Measurements from ENCODE around the gene P2RY8.
A peak's percentile ranks its signal among the peaks of the same experiment; 100 is the strongest.
"Not testable (repeated sequence)": the region's sequence is repeated elsewhere in the genome, so short reads cannot be mapped to it uniquely, and the experiment has no call there.

The P2RY8 gene

DNA sequence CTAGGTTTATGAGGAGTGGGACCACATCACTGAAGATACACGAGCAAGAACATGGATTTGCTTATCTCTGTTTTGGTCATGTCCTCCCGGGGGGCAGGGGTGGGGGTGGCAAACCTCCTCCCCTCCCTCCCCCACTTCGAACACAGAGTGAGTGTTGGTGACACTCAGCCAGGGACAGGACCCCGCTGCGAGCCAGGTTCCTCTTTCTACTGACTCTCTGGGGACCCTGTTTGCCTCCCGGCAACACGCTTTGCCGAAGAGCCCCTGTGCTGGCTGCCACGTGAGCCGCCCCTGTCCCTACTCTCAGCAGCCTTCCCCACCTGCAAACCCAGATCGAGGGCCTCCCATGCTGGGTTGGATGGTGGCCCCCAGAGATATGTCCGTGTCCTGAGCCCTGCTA is 34.7 kb downstream of the P2RY8 start:
- Histone ChIP-seq H4K20me1 (peaks cover 0 to 95% (median 82%) of the 10 kb centered on the region in 11 experiments; a peak in 14 of 22 replicates), H3K4me1 (peaks cover 62 to 94% (median 84%) of the 10 kb centered on the region in 10 experiments), H3K27me3 (no peaks in the 10 kb centered on the region), H3K4me3 (peak overlapping the region in 7 of 10 experiments; percentile 0 to 51 (median 5); a peak in 2 of 20 replicates), H3K9ac (peak overlapping the region; percentile 63 to 79 (median 67); a peak in 21 of 22 replicates), H3K9me3 (replicated peaks in 1 of 11) (no peaks in the 10 kb centered on the region; a peak in 2 of 22 replicates), H3K27ac (peak overlapping the region; percentile 72 to 91 (median 86)), H3K4me2 (peak overlapping the region; percentile 68 to 96 (median 87)), H3K36me3 (peaks cover 0 to 83% (median 35%) of the 10 kb centered on the region in 11 experiments; a peak in 16 of 22 replicates)
- TF ChIP-seq Cebpa-rat (IDR thresholded peaks at IDR 0.05), result no peak

DNA sequence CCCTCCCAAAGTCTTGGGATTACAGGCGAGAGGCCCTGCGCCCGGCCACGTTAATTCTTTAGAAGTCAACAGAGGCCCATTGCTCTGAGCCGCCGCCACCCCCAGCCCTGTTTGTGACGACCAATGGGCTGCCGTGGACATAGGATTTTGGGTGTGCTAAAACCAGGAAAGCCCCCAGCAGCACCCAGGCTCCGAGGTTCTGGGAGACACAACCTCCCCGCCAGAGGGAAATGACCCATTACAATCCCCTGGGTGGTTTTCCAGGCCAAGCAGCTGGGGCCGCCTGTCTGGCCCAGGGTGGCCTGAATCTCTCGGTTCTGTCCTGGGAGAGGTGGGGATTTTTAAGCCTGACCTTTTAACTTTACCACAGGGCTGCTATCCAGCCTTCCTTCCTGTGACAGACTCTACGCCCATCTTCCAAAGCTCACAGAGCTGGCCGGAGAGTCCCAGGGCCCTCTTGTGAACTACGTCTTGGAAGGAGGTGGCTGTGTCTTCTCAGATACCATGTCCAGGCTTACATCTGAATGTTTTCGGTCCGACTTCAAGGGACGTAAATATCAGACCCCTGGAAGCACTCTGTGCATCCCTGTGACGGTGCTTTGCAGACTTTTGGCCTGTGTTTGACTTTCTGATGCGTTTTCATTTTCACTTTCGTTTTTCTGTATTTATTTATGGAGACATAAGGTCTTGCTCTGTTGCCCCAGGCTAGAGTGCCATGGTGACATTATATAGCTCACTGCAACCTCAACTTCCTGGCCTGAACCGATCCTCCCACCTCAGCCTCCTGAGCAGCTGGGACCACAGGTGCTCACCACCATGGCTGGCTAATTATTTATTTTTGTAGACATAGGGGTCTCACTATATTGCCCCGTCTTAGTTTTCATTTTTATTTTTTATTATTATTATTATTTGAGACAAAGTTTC is 36.0 kb downstream of the P2RY8 start:
- peak overlapping the region in 9 of 10 experiments; percentile 10 to 41 (median 31); a peak in 12 of 20 replicates for H3K4me3 ChIP-seq
- peak overlapping the region; percentile 66 to 91 (median 84) for H3K27ac ChIP-seq
- H3K4me2 ChIP-seq, result peak overlapping the region; percentile 68 to 96 (median 84)
- H3K9me3 ChIP-seq (replicated peaks in 1 of 11), result no peaks in the 10 kb centered on the region; a peak in 2 of 22 replicates
- H4K20me1 ChIP-seq, result peaks cover 0 to 94% (median 82%) of the 10 kb centered on the region in 11 experiments; a peak in 15 of 22 replicates
- H3K36me3 ChIP-seq, result peaks cover 0 to 83% (median 39%) of the 10 kb centered on the region in 11 experiments; a peak in 16 of 22 replicates
- TF ChIP-seq Cebpa-rat (IDR thresholded peaks at IDR 0.05), result peak in 6 of 11 experiments; percentile 36 to 84 (median 56); a peak in 8 of 22 replicates
- peaks cover 58 to 94% (median 83%) of the 10 kb centered on the region in 10 experiments for H3K4me1 ChIP-seq
- H3K9ac ChIP-seq, result peak overlapping the region; percentile 64 to 79 (median 71)
- no peaks in the 10 kb centered on the region for H3K27me3 ChIP-seq

DNA sequence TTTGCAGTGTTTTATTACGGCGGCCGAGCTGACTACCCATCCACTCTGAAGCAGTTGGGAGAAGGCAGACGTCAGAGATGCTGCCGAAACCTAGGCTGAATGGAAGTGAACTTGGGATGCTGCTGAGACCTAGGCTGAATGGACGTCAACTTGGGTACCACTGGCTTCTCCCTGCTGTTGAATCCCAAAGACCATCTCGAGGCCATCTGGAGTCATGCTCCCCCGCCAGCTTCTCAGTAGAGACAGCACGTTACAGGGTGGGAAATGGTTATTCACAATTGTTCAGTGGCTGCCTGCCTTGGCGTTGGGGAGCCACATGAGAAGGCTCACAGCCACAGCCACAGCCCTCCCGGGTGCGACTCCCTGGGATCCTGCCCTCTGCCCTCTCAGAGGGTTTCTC is 40.9 kb downstream of the P2RY8 start:
- Histone ChIP-seq H3K4me2 (peak overlapping the region; percentile 15 to 90 (median 59)), H3K9me3 (replicated peaks in 1 of 11) (peaks cover 0 to 9% (median 0%) of the 10 kb centered on the region in 11 experiments; a peak in 6 of 22 replicates), H3K27me3 (no peaks in the 10 kb centered on the region), H3K4me1 (peaks cover 41 to 81% (median 75%) of the 10 kb centered on the region in 10 experiments), H3K36me3 (peaks cover 0 to 69% (median 42%) of the 10 kb centered on the region in 11 experiments; a peak in 19 of 22 replicates), H4K20me1 (peaks cover 0 to 94% (median 88%) of the 10 kb centered on the region in 11 experiments; a peak in 18 of 22 replicates), H3K27ac (peak overlapping the region in 9 of 11 experiments; percentile 16 to 71 (median 58); a peak in 14 of 22 replicates), H3K9ac (peak overlapping the region in 10 of 11 experiments; percentile 1 to 55 (median 44); a peak in 14 of 22 replicates), H3K4me3 (no peak overlapping the region)
- no peak for TF ChIP-seq Cebpa-rat (IDR thresholded peaks at IDR 0.05)

DNA sequence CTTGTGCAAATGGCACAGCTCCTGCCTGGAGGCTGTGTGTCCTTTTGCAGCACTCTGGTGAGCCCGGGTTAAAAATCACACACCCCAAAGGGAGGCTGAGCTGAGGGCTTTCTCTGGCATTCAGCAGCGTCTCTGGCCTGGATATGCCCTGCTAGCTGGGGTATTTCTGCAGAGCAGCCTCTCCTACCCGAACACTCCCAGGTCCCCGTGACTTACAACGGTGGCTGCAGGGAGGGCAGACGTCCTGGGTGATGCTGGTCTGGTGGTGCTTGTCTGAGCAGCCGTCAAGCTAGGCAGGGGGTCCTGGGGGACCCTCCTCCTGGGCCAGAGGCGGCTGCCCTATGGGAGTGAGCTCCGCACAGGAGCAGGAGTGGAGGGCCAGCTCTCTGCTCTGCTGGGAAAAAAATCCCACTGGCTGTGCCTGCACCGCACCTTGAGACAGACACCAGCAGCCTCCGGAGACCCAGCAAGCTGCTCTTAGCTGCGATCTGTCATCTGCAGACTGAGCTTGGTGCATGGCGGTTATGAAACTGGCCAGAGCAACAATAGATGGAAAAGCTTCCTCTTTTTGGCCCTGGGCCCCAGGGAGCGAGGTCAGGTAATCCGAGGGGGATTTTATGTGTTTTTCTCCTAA is 43.0 kb downstream of the P2RY8 start:
- Histone ChIP-seq H4K20me1 (peaks cover 0 to 83% (median 79%) of the 10 kb centered on the region in 11 experiments; a peak in 18 of 22 replicates), H3K27ac (peak overlapping the region; percentile 2 to 75 (median 64); a peak in 20 of 22 replicates), H3K9ac (peak overlapping the region; percentile 44 to 74 (median 60); a peak in 19 of 22 replicates), H3K27me3 (no peaks in the 10 kb centered on the region), H3K4me2 (peak overlapping the region; percentile 79 to 97 (median 90)), H3K4me1 (peaks cover 34 to 65% (median 61%) of the 10 kb centered on the region in 10 experiments), H3K36me3 (peaks cover 3 to 66% (median 42%) of the 10 kb centered on the region in 11 experiments; a peak in 19 of 22 replicates), H3K4me3 (peak overlapping the region; percentile 23 to 56 (median 48)), H3K9me3 (replicated peaks in 1 of 11) (peaks cover 0 to 16% (median 5%) of the 10 kb centered on the region in 11 experiments; a peak in 10 of 22 replicates)
- no peak for TF ChIP-seq Cebpa-rat (IDR thresholded peaks at IDR 0.05)

DNA sequence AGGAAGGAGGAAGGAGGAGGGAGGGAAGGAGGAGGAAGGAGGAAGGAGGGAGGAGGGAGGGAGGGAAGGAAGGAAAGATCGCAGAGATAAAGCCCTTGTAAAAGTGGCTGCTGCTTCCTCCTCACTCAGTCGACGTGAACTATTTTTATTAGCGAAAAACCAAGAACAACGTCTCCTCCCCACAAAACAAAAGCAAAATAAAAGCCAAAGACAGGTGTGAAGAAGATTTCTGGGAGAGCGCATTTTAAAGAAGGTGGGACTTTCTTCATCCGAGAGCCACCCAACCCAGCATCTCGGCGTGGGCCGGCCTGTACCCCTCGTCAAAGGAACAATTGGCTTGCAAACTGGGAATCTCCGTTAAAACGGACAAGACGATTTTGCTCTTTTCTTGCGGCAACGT is 43.6 kb downstream of the P2RY8 start:
- Histone ChIP-seq H3K9ac (peak overlapping the region; percentile 44 to 74 (median 60); a peak in 19 of 22 replicates), H3K4me3 (peak overlapping the region; percentile 23 to 56 (median 48); a peak in 19 of 20 replicates), H3K27me3 (no peaks in the 10 kb centered on the region), H3K4me1 (peaks cover 34 to 66% (median 63%) of the 10 kb centered on the region in 10 experiments), H3K27ac (peak overlapping the region; percentile 2 to 75 (median 64); a peak in 20 of 22 replicates), H3K4me2 (peak overlapping the region; percentile 79 to 97 (median 90)), H3K9me3 (replicated peaks in 1 of 11) (peaks cover 0 to 18% (median 6%) of the 10 kb centered on the region in 11 experiments; a peak in 10 of 22 replicates), H4K20me1 (peaks cover 0 to 83% (median 79%) of the 10 kb centered on the region in 11 experiments; a peak in 18 of 22 replicates), H3K36me3 (peaks cover 9 to 66% (median 48%) of the 10 kb centered on the region in 11 experiments; a peak in 21 of 22 replicates)
- no peak for TF ChIP-seq Cebpa-rat (IDR thresholded peaks at IDR 0.05)

DNA sequence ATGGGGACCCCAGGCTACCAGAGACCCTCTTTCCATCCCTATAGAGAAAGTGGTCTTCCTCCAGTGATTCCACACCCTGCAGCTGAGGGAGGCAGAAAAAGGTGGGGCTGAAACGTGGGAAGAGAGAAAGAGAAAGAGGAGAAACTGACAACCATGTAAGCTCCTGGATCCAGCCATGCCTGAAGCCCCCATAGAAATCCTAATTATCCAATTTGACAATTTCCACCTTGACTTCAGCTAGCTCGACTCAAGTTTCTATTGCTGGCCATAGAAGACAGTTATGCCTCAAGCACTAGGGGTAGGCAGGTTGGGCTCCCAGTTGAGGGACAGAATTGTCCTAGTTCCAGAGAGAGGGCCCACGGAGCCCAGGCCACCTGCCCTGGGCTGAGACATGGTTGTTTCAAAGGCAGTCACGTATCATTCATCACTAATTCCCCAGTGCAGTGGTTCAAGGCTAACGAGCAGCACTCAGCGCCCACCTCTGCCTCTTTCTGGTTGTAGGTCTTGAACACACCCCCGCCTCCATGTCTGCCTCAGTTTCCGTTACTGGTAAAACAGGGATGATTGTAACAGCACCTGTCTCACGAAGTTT is 44.5 kb downstream of the P2RY8 start:
- no peak for TF ChIP-seq Cebpa-rat (IDR thresholded peaks at IDR 0.05)
- Histone ChIP-seq H3K4me3 (no peak overlapping the region), H3K9me3 (replicated peaks in 1 of 11) (peaks cover 0 to 19% (median 6%) of the 10 kb centered on the region in 11 experiments; a peak in 10 of 22 replicates), H3K36me3 (peaks cover 17 to 69% (median 52%) of the 10 kb centered on the region in 11 experiments), H3K4me2 (peak overlapping the region; percentile 31 to 72 (median 54); a peak in 20 of 22 replicates), H3K4me1 (peaks cover 34 to 67% (median 62%) of the 10 kb centered on the region in 10 experiments), H3K27me3 (no peaks in the 10 kb centered on the region), H4K20me1 (peaks cover 0 to 83% (median 79%) of the 10 kb centered on the region in 11 experiments; a peak in 18 of 22 replicates), H3K9ac (peak overlapping the region in 4 of 11 experiments; percentile 16 to 46 (median 36); a peak in 3 of 22 replicates), H3K27ac (peak overlapping the region in 4 of 11 experiments; percentile 0 to 52 (median 42); a peak in 6 of 22 replicates)

DNA sequence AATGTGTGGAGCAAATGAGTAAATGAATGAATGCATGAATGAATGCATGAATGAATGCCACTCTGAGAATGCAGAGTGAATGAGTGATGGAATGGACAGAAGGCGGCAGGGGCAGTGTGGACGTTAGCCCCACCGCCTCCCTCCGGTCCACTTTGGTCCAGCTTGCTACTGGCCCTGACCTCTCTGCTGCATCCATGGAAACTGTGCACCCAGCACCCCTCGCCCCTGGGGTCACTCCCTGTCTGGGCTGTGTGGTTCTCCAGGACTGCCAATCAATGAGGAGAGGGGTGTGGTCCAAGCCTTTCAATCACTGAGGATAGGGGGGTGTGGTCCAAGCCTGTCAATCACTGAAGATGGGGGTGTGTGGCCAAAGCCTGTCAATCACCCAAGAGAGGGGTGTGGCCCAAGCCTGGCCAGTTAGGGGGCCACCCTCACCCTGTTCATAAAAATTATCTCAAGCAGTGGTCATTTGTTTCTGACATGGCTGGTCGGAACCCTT is 45.1 kb downstream of the P2RY8 start:
- no peak overlapping the region for H3K4me3 ChIP-seq
- peaks cover 36 to 67% (median 59%) of the 10 kb centered on the region in 10 experiments for H3K4me1 ChIP-seq
- 0 out of 22 replicates have a peak overlapping the region, but pooled peaks of 2 of the 11 experiments have one; percentile 54 to 67 for H3K4me2 ChIP-seq
- no peak for TF ChIP-seq Cebpa-rat (IDR thresholded peaks at IDR 0.05)
- peaks cover 24 to 69% (median 54%) of the 10 kb centered on the region in 11 experiments for H3K36me3 ChIP-seq
- peaks cover 0 to 83% (median 79%) of the 10 kb centered on the region in 11 experiments; a peak in 18 of 22 replicates for H4K20me1 ChIP-seq
- no peak overlapping the region for H3K27ac ChIP-seq
- peaks cover 0 to 25% (median 10%) of the 10 kb centered on the region in 11 experiments; a peak in 13 of 22 replicates for H3K9me3 ChIP-seq (replicated peaks in 1 of 11)
- H3K9ac ChIP-seq, result no peak overlapping the region
- no peaks in the 10 kb centered on the region for H3K27me3 ChIP-seq

DNA sequence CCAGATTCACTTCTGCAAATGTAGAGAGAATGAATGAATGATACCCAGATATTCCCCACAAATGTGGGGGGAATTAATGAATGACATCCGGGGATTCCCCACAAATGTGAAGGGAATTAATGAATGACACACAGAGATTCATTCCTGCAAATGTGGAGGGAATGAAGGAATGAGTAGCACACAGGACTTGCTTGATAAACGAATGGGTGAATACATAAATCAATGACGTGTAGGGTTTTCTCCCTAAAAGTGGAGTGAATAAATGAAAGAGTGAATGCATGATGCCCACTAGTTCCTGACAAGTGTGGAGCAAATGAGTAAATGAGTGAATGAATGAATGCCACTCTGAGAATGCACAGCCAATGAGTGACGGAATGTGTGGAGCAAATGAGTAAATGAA is 45.7 kb downstream of the P2RY8 start:
- H3K4me3 ChIP-seq, H3K27ac ChIP-seq, H3K4me2 ChIP-seq, H3K9ac ChIP-seq, H3K27me3 ChIP-seq: not testable (repeated sequence)
- H3K9me3 ChIP-seq (replicated peaks in 1 of 11), result peaks cover 0 to 31% (median 17%) of the 10 kb centered on the region in 11 experiments; a peak in 18 of 22 replicates
- H3K36me3 ChIP-seq, result peaks cover 30 to 69% (median 56%) of the 10 kb centered on the region in 11 experiments
- peaks cover 0 to 83% (median 79%) of the 10 kb centered on the region in 11 experiments; a peak in 18 of 22 replicates for H4K20me1 ChIP-seq
- H3K4me1 ChIP-seq, result peaks cover 34 to 61% (median 52%) of the 10 kb centered on the region in 10 experiments

DNA sequence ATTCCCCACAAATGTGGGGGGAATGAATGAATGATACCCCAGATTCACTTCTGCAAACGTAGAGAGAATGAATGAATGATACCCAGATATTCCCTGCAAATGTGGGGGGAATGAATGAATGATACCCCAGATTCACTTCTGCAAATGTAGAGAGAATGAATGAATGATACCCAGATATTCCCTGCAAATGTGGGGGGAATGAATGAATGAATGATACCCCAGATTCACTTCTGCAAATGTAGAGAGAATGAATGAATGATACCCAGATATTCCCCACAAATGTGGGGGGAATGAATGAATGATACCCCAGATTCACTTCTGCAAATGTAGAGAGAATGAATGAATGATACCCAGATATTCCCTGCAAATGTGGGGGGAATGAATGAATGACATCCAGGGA is 46.3 kb downstream of the P2RY8 start:
- H3K4me2 ChIP-seq, H3K27ac ChIP-seq, H3K4me3 ChIP-seq, H3K9ac ChIP-seq, H3K27me3 ChIP-seq: not testable (repeated sequence)
- Histone ChIP-seq H4K20me1 (peaks cover 0 to 83% (median 79%) of the 10 kb centered on the region in 11 experiments; a peak in 18 of 22 replicates), H3K36me3 (peaks cover 35 to 71% (median 56%) of the 10 kb centered on the region in 11 experiments), H3K4me1 (peaks cover 29 to 56% (median 47%) of the 10 kb centered on the region in 10 experiments), H3K9me3 (replicated peaks in 1 of 11) (peaks cover 0 to 35% (median 21%) of the 10 kb centered on the region in 11 experiments; a peak in 18 of 22 replicates)

DNA sequence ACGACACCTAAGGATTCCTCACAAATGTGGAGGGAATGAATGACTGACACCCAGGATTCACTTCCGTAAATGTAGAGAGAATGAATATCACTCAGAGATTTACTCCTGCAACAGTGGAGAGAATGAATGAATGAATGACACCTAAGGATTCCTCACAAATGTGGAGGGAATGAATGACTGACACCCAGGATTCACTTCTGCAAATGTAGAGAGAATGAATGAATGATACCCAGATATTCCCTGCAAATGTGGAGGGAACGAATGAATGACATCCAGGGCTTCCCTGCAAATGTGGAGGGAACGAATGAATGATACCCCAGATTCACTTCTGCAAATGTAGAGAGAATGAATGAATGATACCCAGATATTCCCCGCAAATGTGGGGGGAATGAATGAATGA is 47.6 kb downstream of the P2RY8 start:
- Histone ChIP-seq H4K20me1 (peaks cover 0 to 78% (median 67%) of the 10 kb centered on the region in 11 experiments; a peak in 18 of 22 replicates), H3K4me1 (peaks cover 28 to 52% (median 42%) of the 10 kb centered on the region in 10 experiments), H3K36me3 (peaks cover 35 to 77% (median 66%) of the 10 kb centered on the region in 11 experiments), H3K9me3 (replicated peaks in 1 of 11) (peaks cover 0 to 35% (median 21%) of the 10 kb centered on the region in 11 experiments; a peak in 18 of 22 replicates)
- not testable (repeated sequence) for H3K27me3 ChIP-seq, H3K9ac ChIP-seq, H3K4me2 ChIP-seq, H3K27ac ChIP-seq, H3K4me3 ChIP-seq

Measured in BLaER1 treated with 17β-estradiol and CSF1 and Interleukin-3, amounts not matched to agents 10 nM and 100 nM (cell line).